Right lobe of liver (tissue), 6 donors: ENCODE data around the gene DNALI1. TPM values are rescaled to one million over a fixed set of nuclear protein-coding genes. Genes with fewer than 3 reads are reported as not detected.

ENCODE experiments used
- ATAC-seq, 4 donors: fragments of 200-7000 bp; cut with Tn5 transposase; one replicate each; pipeline ENCODE4 v1.9.1; 2020; ENCODE audit warnings: mild to moderate bottlenecking in 4 of 4, moderate library complexity in 4 of 4
- DNase-seq, 3 donors: peaks; one replicate each; pipeline ENCODE4 v3.0.0-alpha.2; 2020
- H3K27ac ChIP-seq, 3 donors: fragments of 200-600 bp; one replicate each; pipeline ENCODE4 v1.8.0; 2022
- H3K27me3 ChIP-seq, 2 donors: fragments of 200-600 bp; one replicate each; pipeline ENCODE4 v1.8.0; 2022
- H3K36me3 ChIP-seq, 4 donors: fragments of 200-600 bp; sonication (generic) in 1 of 4; one replicate each; pipeline versions ENCODE4 v1.5.1 to v1.8.0; 2017 to 2022; ENCODE audit warnings: control low read depth in 1 of 4
- H3K4me1 ChIP-seq, 4 donors: fragments of 200-600 bp; sonication (generic) in 1 of 4; one replicate each; pipeline versions ENCODE4 v1.5.1 to v1.8.0; 2017 to 2022; ENCODE audit warnings: control low read depth in 1 of 4
- H3K4me3 ChIP-seq, 3 donors: fragments of 200-600 bp; one replicate each; pipeline ENCODE4 v1.8.0; 2022
- H3K9me3 ChIP-seq, 4 donors: fragments of 200-600 bp; sonication (generic) in 1 of 4; one replicate each; pipeline versions ENCODE4 v1.5.1 to v1.8.0; 2017 to 2022; ENCODE audit warnings: control low read depth in 1 of 4
- CTCF ChIP-seq, 4 donors: fragments of 200-600 bp in 3 of 4; fragments of 450-650 bp in 1 of 4; IDR thresholded peaks; one replicate each; pipeline versions ENCODE4 v1.5.1 to v1.8.0; 2016 to 2022; ENCODE audit warnings: antibody characterized with exemption in 4 of 4, mild to moderate bottlenecking in 2 of 4
- POLR2A ChIP-seq: fragments of 450-650 bp; IDR thresholded peaks from one replicate; pipeline ENCODE4 v1.6.1; 2017; ENCODE audit warnings: antibody characterized with exemption, mild to moderate bottlenecking
- WGBS: methylation state at CpG from one replicate; pipeline ENCODE4 v1.1.6; 2018; ENCODE audit warnings: low coverage, low lambda C conversion rate; ENCODE audit not compliant: insufficient coverage; ENCODE audit errors: missing lambda C conversion rate; 5-methylcytosine and 5-hydroxymethylcytosine counted together
- intact Hi-C, 2 donors: fragments of 100-400 bp; cut with DNase I; formaldehyde crosslinking; loops; one replicate each; pipeline versions ENCODE4 v1.11.2 to v1.14.1; 2022
- small RNA-seq, 2 experiments: library from RNA; depleted of rRNA; stranded (forward); fragments of <200 nt; gene quantifications; one replicate each; pipeline ENCODE3, GENCODE V24; 2016
- total RNA-seq, 6 experiments: library from RNA; depleted of rRNA in 2 of 6; stranded (reverse); fragments of >200 nt in 2 of 6; fragmentation: NEBNext Ultra II Directional in 3 of 6; extraction: Animal tissue kit (Norgen Biotek cat#: 25700) in 3 of 6; gene quantifications; one replicate each; pipeline versions ENCODE4 v1.1.0 to v1.2.4, GENCODE V29; 2016 to 2023
- donor health status: DM: no; HTN: yes; CAD: no.
- donor health status: DM: no; HTN: no; CAD: no.
- donor health status: DM: no; HTN: no; CAD: no.
- donor health status: DM: no; HTN: yes; CAD: no.
- donor health status: DM: no; HTN: yes; CAD: no.

The DNALI1 gene
- total RNA-seq, 6 experiments from 2014 or later: 4.1 to 13.6 (median 7.3) TPM

- DNase-seq (no peak), ATAC-seq (no peak)
- no peak overlapping the region for H3K27ac ChIP-seq
- 56% methylated on average over 2 of the region's 4 CpGs for WGBS
- H3K27me3 ChIP-seq: no peaks in the 10 kb centered on the region
- no peaks in the 10 kb centered on the region for H3K36me3 ChIP-seq
- H3K4me1 ChIP-seq: no peaks in the 10 kb centered on the region
- intact Hi-C loops: loop anchor here in 1 of 2 donors (5.0 kb wide), 1 partner anchor 65 kb away; no protein-coding TSS in a partner anchor
- no peaks in the 10 kb centered on the region for H3K9me3 ChIP-seq
- no peak for TF ChIP-seq CTCF (IDR thresholded peaks at IDR 0.05)
- no peak overlapping the region for H3K4me3 ChIP-seq
These were observed 55.4 kb downstream of the DNALI1 start for GRCh38 chr1:37612186-37612585.

- TF ChIP-seq CTCF (IDR thresholded peaks at IDR 0.05) (no peak), POLR2A (no peak)
- no CpG with 5 or more reads among the region's 5 CpGs for WGBS
These were observed 57.4 kb downstream of the DNALI1 start for GRCh38 chr1:37614105-37614504.

GRCh38 chr1:37616330-37616729, 59.6 kb downstream of the DNALI1 start:
- 76% methylated on average over 6 of the region's 14 CpGs for WGBS
- Histone ChIP-seq H3K4me3 (no peak overlapping the region), H3K27me3 (no peaks in the 10 kb centered on the region), H3K4me1 (no peaks in the 10 kb centered on the region), H3K36me3 (no peaks in the 10 kb centered on the region), H3K27ac (no peak overlapping the region), H3K9me3 (no peaks in the 10 kb centered on the region)
- ATAC-seq (no peak), DNase-seq (no peak)
- intact Hi-C loops: no loop called here
- TF ChIP-seq POLR2A (no peak), CTCF (IDR thresholded peaks at IDR 0.05) (no peak)

More at GRCh38 chr1:37614105-37614504, 57.4 kb downstream of the DNALI1 start:
- Histone ChIP-seq H3K27me3 (no peaks in the 10 kb centered on the region), H3K4me1 (no peaks in the 10 kb centered on the region), H3K27ac (no peak overlapping the region), H3K36me3 (no peaks in the 10 kb centered on the region), H3K9me3 (no peaks in the 10 kb centered on the region), H3K4me3 (no peak overlapping the region)
- DNase-seq (no peak), ATAC-seq (no peak)
- intact Hi-C loops: loop anchor here in 1 of 2 donors (5.0 kb wide), 1 partner anchor 63 kb away; no protein-coding TSS in a partner anchor

Small RNA genes within 50 kb of the gene (small RNA-seq; reads per million reads assigned to genes)
- 0 reads per million in 2 experiments for gene AL034379.1

Other genes with a start within 250 kb of the DNALI1 start
- gene ZC3H12A, start 82.4 kb upstream of the DNALI1 start, total RNA-seq: 10 to 100 TPM in 3 of 6 experiments, 1 to 10 TPM in 3; 2.7 to 21.9 (median 8.3) TPM
- gene MEAF6, start 42.2 kb upstream of the DNALI1 start, total RNA-seq: 10 to 100 TPM; 12.9 to 55.9 (median 32.8) TPM
- gene SNIP1, start 2.6 kb upstream of the DNALI1 start, total RNA-seq: 10 to 100 TPM in 2 of 6 experiments, 1 to 10 TPM in 4; 6.2 to 10.6 (median 8.8) TPM
- 10 to 100 TPM; 10.4 to 29.0 (median 19.9) TPM for gene GNL2, start 39.0 kb downstream of the DNALI1 start, total RNA-seq
- not detected for gene RSPO1, start 78.0 kb downstream of the DNALI1 start, total RNA-seq
- 1 to 10 TPM in 2 of 6 experiments, under 1 TPM in 4; 0.31 to 2.2 (median 0.76) TPM for gene CDCA8, start 135.6 kb downstream of the DNALI1 start, total RNA-seq
- under 1 TPM in 2 of 6 experiments, not detected in 4; 0.07 to 0.16 TPM for gene EPHA10, start 208.2 kb downstream of the DNALI1 start, total RNA-seq
- 1 to 10 TPM; 3.2 to 9.4 (median 5.4) TPM for gene MANEAL, start 236.9 kb downstream of the DNALI1 start, total RNA-seq